Spleen (tissue), 11 donors: ENCODE results near the gene RIPK3. TPM values are rescaled to one million over a fixed set of nuclear protein-coding genes. Genes with fewer than 3 reads are reported as not detected.

ENCODE experiments used
- DNase-seq: peaks from one replicate; pipeline ENCODE4 v3.0.0-alpha.2; 2020
- H3K27ac ChIP-seq, 8 donors: fragments of 200-600 bp; sonication (generic) in 7 of 8; 1 replicate in 4 of 8; 2 replicates in 4 of 8; pipeline versions ENCODE4 v1.5.0 to v1.8.0; 2016 to 2021; ENCODE audit warnings: inconsistent platforms in 4 of 8, mild to moderate bottlenecking in 4 of 8, moderate library complexity in 1 of 8
- H3K27me3 ChIP-seq, 7 donors: fragments of 200-600 bp; sonication (generic) in 6 of 7; replicated peaks in 1 of 7; 1 replicate in 4 of 7; 2 replicates in 3 of 7; pipeline versions ENCODE4 v1.5.0 to v1.8.0; 2016 to 2021; ENCODE audit warnings: inconsistent platforms in 3 of 7, mild to moderate bottlenecking in 1 of 7
- H3K36me3 ChIP-seq, 6 donors: fragments of 200-600 bp; sonication (generic) in 5 of 6; 1 replicate in 4 of 6; 2 replicates in 2 of 6; pipeline versions ENCODE4 v1.5.0 to v1.8.0; 2016 to 2021; ENCODE audit warnings: inconsistent platforms in 2 of 6
- H3K4me1 ChIP-seq, 6 donors: fragments of 200-600 bp; sonication (generic) in 5 of 6; 1 replicate in 3 of 6; 2 replicates in 3 of 6; pipeline versions ENCODE4 v1.5.0 to v1.8.0; 2016 to 2021; ENCODE audit warnings: inconsistent platforms in 3 of 6
- H3K4me3 ChIP-seq, 8 donors: fragments of 200-600 bp; sonication (generic) in 7 of 8; 1 replicate in 4 of 8; 2 replicates in 4 of 8; pipeline versions ENCODE4 v1.5.0 to v1.8.0; 2016 to 2021; ENCODE audit warnings: inconsistent platforms in 4 of 8, mild to moderate bottlenecking in 4 of 8, moderate library complexity in 2 of 8
- H3K9me3 ChIP-seq, 8 donors: fragments of 200-600 bp; sonication (generic) in 7 of 8; 1 replicate in 4 of 8; 2 replicates in 4 of 8; pipeline versions ENCODE4 v1.5.0 to v1.8.0; 2016 to 2021; ENCODE audit warnings: inconsistent platforms in 4 of 8
- POLR2A ChIP-seq, 3 donors: fragments of 450-650 bp; IDR thresholded peaks; one replicate each; pipeline ENCODE4 v1.5.1; 2017; ENCODE audit warnings: antibody characterized with exemption in 3 of 3, mild to moderate bottlenecking in 1 of 3
- POLR2AphosphoS5 ChIP-seq, 3 donors: sonication (generic); formaldehyde crosslinking; IDR thresholded peaks; one replicate each; pipeline ENCODE4 v1.5.1; 2017; ENCODE audit warnings: antibody characterized with exemption in 3 of 3
- WGBS, 5 donors: extraction: QIAGEN DNeasy Blood & Tissue Kit in 3 of 5; methylation state at CpG; one replicate each; pipeline versions ENCODE4 v1.1.5 to v1.1.7; 2013 to 2018; 5-methylcytosine and 5-hydroxymethylcytosine counted together
- intact Hi-C: fragments of 100-400 bp; cut with DNase I; formaldehyde crosslinking; loops from one replicate; pipeline ENCODE4 v1.15.0; 2023; ENCODE audit warnings: low total_unique reads
- polyA plus RNA-seq, 3 donors: library from polyadenylated mRNA; stranded (reverse); fragments of 200-250 nt; gene quantifications; one replicate each; pipeline ENCODE4 v1.2.1, GENCODE V29; 2013
- total RNA-seq, 7 donors: library from RNA; depleted of rRNA in 3 of 7; stranded (reverse); fragments of >200 nt in 3 of 7; fragmentation: NEBNext Ultra II Directional in 4 of 7; extraction: Animal tissue kit (Norgen Biotek cat#: 25700) in 4 of 7; gene quantifications; one replicate each; pipeline versions ENCODE4 v1.1.0 to v1.2.1, GENCODE V29; 2016 to 2021
- TF ChIP-seq, protein P1 (sequence below), 11 experiments: fragments of 200-600 bp in 7 of 11; fragments of 450-650 bp in 4 of 11; sonication (generic) in 4 of 11; IDR thresholded peaks in 8 of 11; conservative IDR thresholded peaks in 3 of 11; 1 replicate in 7 of 11; 2 replicates in 4 of 11; pipeline versions ENCODE4 v1.4.0 to v1.8.0; 2016 to 2021; ENCODE audit warnings: antibody characterized with exemption in 11 of 11, inconsistent platforms in 4 of 11, mild to moderate bottlenecking in 1 of 11
- donor health status: healthy with polysubstance abuse.
- donor health status: DM: no; HTN: no; CAD: no; lungs with moderate emphysema.
- donor health status: DM: no; HTN: no; CAD: no.
- donor health status: Bipolar disorder and iron deficiency.
- donor health status: healthy.
- donor health status: DM: no; HTN: no; CAD: no.
- donor health status: DM: yes; HTN: yes; CAD: no.

RIPK3 gene
- total and polyA plus RNA-seq, 10 donors = 14.0 to 42.4 (median 28.4) TPM

- intact Hi-C loops = no loop called here
- Histone ChIP-seq H3K4me3 (no peak overlapping the region), H3K9me3 (no peaks in the 10 kb centered on the region), H3K27me3 (peaks cover 0 to 9% (median 0%) of the 10 kb centered on the region in 7 donors), H3K36me3 (no peaks in the 10 kb centered on the region), H3K27ac (no peak overlapping the region), H3K4me1 (no peaks in the 10 kb centered on the region)
- TF ChIP-seq, protein P1, sequence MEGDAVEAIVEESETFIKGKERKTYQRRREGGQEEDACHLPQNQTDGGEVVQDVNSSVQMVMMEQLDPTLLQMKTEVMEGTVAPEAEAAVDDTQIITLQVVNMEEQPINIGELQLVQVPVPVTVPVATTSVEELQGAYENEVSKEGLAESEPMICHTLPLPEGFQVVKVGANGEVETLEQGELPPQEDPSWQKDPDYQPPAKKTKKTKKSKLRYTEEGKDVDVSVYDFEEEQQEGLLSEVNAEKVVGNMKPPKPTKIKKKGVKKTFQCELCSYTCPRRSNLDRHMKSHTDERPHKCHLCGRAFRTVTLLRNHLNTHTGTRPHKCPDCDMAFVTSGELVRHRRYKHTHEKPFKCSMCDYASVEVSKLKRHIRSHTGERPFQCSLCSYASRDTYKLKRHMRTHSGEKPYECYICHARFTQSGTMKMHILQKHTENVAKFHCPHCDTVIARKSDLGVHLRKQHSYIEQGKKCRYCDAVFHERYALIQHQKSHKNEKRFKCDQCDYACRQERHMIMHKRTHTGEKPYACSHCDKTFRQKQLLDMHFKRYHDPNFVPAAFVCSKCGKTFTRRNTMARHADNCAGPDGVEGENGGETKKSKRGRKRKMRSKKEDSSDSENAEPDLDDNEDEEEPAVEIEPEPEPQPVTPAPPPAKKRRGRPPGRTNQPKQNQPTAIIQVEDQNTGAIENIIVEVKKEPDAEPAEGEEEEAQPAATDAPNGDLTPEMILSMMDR (IDR thresholded peaks at IDR 0.05 in 8 of 11, conservative IDR thresholded peaks at IDR 0.05 in 3 of 11) = no peak
- TF ChIP-seq POLR2A (IDR thresholded peaks at IDR 0.05) (no peak), POLR2AphosphoS5 (IDR thresholded peaks at IDR 0.05) (no peak)
- no peak for DNase-seq
- whole genome bisulfite sequencing, 5 donors = 81 to 94% (median 89%) methylated on average over 2 of the region's 2 CpGs
Measured at GRCh38 chr14:24387009-24387345, 47.2 kb upstream of the RIPK3 start.

- no peak overlapping the region for H3K4me3 ChIP-seq
- DNase-seq = no peak
- WGBS, 5 donors = 76 to 88% (median 82%) methylated on average over 4 of the region's 4 CpGs
- H3K4me1 ChIP-seq = no peaks in the 10 kb centered on the region
- H3K36me3 ChIP-seq = no peaks in the 10 kb centered on the region
- no peaks in the 10 kb centered on the region for H3K9me3 ChIP-seq
- no peaks in the 10 kb centered on the region for H3K27me3 ChIP-seq
- no peak overlapping the region for H3K27ac ChIP-seq
- TF ChIP-seq, protein P1 (IDR thresholded peaks at IDR 0.05 in 8 of 11, conservative IDR thresholded peaks at IDR 0.05 in 3 of 11) = no peak
- TF ChIP-seq POLR2A (IDR thresholded peaks at IDR 0.05) (no peak), POLR2AphosphoS5 (IDR thresholded peaks at IDR 0.05) (no peak)
- intact Hi-C loops = no loop called here
Measured at GRCh38 chr14:24385524-24385923, 45.7 kb upstream of the RIPK3 start.

GRCh38 chr14:24384169-24384568 is 44.4 kb upstream of the RIPK3 start:
- Histone ChIP-seq H3K36me3 (no peaks in the 10 kb centered on the region), H3K4me3 (no peak overlapping the region), H3K4me1 (no peaks in the 10 kb centered on the region), H3K27me3 (no peaks in the 10 kb centered on the region), H3K27ac (no peak overlapping the region), H3K9me3 (no peaks in the 10 kb centered on the region)
- TF ChIP-seq POLR2A (IDR thresholded peaks at IDR 0.05) = no peak
- TF ChIP-seq, protein P1 (IDR thresholded peaks at IDR 0.05 in 8 of 11, conservative IDR thresholded peaks at IDR 0.05 in 3 of 11) = no peak
- no peak for TF ChIP-seq POLR2AphosphoS5 (IDR thresholded peaks at IDR 0.05)
- WGBS, 5 donors = 86 to 91% (median 89%) methylated on average over 4 of the region's 4 CpGs
- DNase-seq = no peak
- intact Hi-C loops = no loop called here

- TF ChIP-seq POLR2A (IDR thresholded peaks at IDR 0.05) = no peak
- TF ChIP-seq, protein P1 (IDR thresholded peaks at IDR 0.05 in 8 of 11, conservative IDR thresholded peaks at IDR 0.05 in 3 of 11) = no peak
- intact Hi-C loops = no loop called here
Measured at GRCh38 chr14:24382064-24382371, 42.2 kb upstream of the RIPK3 start.

More at GRCh38 chr14:24382064-24382371, 42.2 kb upstream of the RIPK3 start:
- no peaks in the 10 kb centered on the region for H3K9me3 ChIP-seq
- no peak for DNase-seq
- H3K27ac ChIP-seq = no peak overlapping the region
- H3K36me3 ChIP-seq = no peaks in the 10 kb centered on the region
- 67 to 94% (median 85%) methylated on average over 4 of the region's 4 CpGs for WGBS, 5 donors
- no peak overlapping the region for H3K4me3 ChIP-seq
- H3K4me1 ChIP-seq = no peaks in the 10 kb centered on the region
- no peaks in the 10 kb centered on the region for H3K27me3 ChIP-seq
